GM19438 (cell line): Measurements from ENCODE around the gene HCRT.
"Not testable (repeated sequence)": the region's sequence is repeated elsewhere in the genome, so short reads cannot be mapped to it uniquely, and the experiment has no call there.

Source experiments
- ATAC-seq: cut with Tn5 transposase; IDR thresholded peaks from one replicate; pipeline ENCODE4 v1.9.1; 2021; ENCODE audit warnings: low read depth; ENCODE audit not compliant: unreplicated experiment

HCRT gene

DNA sequence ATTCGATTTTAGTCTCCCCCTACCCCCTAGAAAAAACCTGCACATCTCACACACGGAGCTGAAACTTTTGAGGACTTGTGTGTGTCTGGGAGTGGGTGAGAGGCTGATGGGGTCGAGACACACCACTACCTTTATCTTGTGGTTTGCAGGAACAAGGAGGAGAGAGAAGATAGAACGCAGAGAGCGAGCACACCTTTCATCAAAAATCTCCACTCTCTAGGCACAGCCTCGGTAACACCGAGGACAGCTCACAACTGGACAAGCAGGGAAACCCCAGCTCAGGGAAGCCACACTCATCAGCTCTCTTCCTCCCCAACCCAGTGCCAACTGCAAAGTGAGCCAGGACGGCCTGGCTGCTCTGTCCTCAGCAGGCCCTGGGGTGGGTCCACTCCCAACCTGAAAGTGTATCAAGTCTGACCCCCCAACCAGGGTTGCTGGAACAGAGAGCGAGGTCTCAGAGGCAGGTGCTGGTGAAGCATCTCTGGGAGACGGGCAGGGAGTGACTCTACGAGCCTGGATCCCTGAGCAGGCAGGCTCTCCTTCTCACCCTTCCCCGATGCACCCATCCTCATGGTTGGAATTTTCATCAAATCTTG lies 14.3 kb upstream of the HCRT start:
- ATAC-seq: no peak

GRCh38 chr17:42198897-42199296 lies 13.6 kb upstream of the HCRT start:
- no peak for ATAC-seq

DNA sequence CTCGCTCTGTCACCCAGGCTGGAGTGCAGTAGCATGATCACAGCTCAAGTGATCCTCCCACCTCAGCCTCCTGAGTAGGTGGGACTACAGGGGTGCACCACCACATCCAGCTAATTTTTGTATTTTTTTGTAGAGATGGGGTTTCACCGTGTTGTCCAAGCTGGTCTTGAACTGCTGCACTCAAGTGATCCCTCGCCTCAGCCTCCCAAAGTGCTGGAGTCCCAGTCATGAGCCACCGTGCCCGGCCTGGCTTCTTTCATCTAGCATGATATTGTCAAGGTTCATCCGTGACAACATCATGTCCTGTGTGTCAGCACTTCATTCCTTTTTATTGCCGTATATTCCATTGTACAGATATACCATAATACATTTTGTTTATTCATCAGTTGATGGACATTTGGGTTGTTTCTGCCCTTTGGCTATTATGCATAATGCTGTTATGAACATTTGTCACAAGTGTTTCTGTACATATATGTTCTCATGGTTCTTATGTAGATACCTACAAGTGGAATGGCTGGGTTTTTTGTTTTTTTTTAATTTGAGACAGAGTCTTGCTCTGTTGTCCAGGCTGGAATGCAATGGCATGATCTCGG lies 12.4 kb upstream of the HCRT start:
- no peak for ATAC-seq

DNA sequence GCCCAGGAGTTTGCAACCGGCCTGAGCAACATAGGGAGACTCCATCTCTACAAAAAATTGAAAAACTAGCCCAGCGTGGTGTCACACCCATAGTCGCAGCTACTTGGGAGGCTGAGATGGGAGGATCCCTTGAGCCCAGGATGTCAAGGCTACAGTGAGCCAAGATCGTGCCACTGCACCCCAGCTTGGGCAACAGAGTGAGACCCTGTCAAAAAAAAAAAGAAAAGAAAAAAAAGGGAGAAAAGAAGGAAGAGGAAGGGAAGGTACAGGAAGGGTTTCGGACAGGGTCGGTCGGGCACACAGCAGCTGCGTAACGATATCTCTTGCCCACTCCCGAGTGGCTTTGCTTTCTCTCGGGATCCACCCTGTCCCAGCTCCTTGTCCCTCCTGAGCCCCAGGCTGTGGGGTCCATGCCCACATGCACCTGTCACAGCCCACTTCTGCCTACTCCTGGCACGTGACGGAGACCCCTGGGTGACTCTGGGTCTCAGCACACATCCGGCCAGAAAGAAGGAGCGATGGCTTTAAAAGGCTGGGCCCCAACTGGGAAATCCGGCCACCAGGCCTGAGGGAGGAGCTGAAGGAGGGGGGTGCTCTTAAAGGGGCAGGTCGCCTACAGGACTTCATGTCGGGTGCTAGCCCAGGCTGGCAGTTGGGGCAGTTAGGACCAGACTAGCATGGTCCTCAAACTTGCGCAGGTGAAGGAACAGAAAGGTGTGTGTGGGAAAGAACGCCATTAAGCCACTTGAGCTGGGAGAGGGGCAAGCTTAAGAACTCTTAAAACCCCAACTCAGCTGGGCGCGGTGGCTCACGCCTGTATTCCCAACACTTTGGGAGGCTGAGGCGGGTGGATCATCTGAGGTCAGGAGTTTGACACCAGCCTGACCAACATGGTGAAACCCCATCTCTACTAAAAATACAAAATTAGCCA lies 9.0 kb upstream of the HCRT start, which contains the start of gene GHDC:
Gene GHDC, minus strand, starts transcription at position 526 of the 931 bp plus-strand sequence. CDS start 913 bp downstream, outside the sequence.
- ATAC-seq: peak; percentile 79

- ATAC-seq: no peak
These were observed 8.1 kb upstream of the HCRT start for GRCh38 chr17:42193216-42193968.

- ATAC-seq: no peak
These were observed 7.2 kb upstream of the HCRT start for GRCh38 chr17:42192189-42193126.

GRCh38 chr17:42191275-42191608 lies 6.0 kb upstream of the HCRT start:
- ATAC-seq: no peak

DNA sequence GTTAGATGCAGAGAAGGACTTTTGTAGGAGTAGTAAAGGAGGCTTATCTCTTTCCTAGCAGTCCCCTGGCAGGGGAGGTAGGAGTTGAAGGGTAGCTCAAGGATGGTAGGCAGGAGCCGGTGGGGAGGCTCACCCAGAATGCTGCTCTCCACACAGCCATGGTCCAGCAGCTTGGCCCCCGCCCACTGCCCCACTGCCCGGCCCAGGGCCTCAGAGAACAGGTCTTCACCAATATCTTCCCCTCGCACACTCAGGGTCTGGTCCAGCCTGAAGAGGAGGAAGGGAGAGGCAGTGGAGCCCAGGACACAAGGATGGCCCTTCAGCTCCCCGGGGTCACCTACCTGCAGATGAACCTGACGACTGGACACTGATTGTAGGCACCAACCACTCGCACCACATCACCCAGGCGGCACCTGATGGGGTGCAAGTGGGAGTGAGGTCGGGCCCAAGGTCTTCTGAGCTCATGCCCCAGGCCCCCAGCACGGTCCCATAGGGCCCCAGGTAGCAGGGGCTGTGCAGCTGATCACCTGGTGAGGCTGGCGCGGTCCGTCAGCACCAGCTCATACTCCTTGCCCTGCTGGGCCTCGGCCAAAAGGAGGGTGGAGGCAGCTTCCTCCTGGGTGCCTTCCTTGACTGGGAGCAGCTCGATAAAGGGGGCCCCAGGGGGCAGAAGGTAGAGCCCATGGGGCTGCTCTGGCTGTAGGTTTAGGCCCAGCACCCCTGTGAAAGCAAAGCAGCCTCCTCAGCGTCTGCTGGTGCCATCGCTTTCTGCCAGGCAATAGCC lies 5.4 kb upstream of the HCRT start:
- ATAC-seq: no peak

DNA sequence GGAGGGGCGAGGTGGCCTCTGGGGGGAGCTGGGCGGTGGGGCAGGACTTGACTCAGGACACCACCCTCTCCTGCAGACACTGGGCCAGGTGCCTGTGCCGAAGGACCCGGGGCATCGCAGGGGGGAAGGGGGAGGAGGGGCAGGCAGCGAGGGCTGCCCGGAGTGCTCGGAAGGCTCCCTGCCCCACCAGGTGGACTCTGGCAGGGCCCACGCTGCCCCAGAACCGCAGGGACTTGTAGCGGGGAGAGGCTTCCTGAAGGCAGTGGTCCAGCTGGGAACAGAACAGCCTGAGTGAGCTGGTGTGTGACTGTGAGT lies 4.4 kb upstream of the HCRT start:
- no peak for ATAC-seq

DNA sequence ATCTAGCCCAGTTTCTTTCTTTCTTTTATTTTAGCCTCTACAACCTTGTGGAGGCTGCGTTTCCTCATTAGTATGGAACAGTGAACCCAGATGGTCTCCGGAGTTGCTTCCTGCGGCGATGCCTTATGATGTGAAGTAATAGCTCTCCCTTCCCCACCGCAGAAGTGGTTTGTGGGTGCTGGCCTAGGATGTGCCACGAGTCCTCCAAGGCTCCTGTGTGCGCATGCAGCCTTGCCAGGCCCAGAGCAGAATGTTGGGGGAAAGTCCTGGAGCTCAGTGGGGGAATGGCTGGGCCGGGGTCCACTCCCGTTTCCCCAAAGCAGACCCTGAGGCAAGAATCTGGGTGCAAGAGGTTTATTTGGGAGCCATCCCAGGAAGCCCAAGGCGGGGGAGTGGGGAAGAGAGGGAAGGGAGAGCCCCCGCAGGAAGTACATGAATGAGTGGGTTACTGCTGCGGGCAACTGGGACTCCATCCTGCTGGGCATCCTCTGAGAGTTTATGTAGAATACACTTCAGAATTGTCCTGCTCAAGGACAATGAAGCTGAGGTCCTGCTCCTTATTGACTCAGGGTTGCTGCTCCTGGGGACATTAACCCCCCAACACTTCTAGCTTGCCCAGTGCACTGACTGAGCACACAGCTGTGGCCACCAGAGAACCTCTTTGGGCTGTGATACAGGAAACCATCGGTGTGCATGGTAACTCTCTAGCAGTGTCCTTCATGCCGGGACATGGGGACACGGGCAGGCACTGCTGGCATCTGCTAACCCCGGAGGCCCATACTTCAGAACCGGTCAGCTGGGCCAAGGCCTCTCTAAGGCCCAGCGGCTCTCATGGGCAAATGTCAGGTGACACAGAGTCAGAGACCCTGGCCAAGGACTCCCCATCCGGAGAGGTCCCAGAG lies 3.7 kb upstream of the HCRT start:
- ATAC-seq: no peak

DNA sequence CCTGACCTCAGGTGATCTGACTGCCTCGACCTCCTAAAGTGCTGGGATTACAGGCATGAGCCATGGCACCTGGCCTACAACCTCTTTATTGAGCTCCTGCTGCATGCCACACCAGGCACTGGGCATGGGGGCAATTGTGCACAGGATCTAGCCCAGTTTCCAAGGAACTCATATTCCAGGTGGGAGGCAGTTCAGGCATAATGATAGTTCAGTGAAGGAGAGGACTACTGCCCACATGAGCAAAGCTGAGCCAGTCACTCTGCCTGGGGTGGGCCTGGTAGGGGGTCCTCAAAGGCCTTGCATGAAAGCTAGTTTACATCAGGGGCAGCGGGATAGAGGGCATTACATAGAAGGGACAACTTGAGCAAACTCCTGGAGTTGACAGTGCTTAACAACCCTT lies 2.6 kb upstream of the HCRT start:
- no peak for ATAC-seq

- not testable (repeated sequence) for ATAC-seq
These were observed 939 bp upstream of the HCRT start for GRCh38 chr17:42186191-42186590.

GRCh38 chr17:42185621-42185930 lies 324 bp upstream of the HCRT start:
- no peak for ATAC-seq

- peak; percentile 55 for ATAC-seq
These were observed 1.2 kb downstream of the HCRT start for GRCh38 chr17:42183741-42184711.

- ATAC-seq: no peak
These were observed 2.1 kb downstream of the HCRT start for GRCh38 chr17:42182927-42183734.

- no peak for ATAC-seq
These were observed 3.4 kb downstream of the HCRT start for GRCh38 chr17:42181851-42182207.
